Natural killer cell (primary cell): ENCODE results near the gene IPO9. TPM values are rescaled to one million over a fixed set of nuclear protein-coding genes. Genes with fewer than 3 reads are reported as not detected.

ENCODE experiments used
- ATAC-seq, 3 donors: fragments of 150-1000 bp in 2 of 3; fragments of 200-7000 bp in 1 of 3; cut with Tn5 transposase; 1 replicate in 1 of 3; 2 replicates in 2 of 3; pipeline ENCODE4 v1.10.0; 2021; ENCODE audit warnings: mild to moderate bottlenecking in 2 of 3, moderate library complexity in 2 of 3
- DNase-seq, 2 donors: peaks; one replicate each; pipeline versions ENCODE4 v3.0.0 to v3.0.0-alpha.2; 2013 to 2021; ENCODE audit warnings: mixed read lengths in 1 of 2
- H3K27ac ChIP-seq: one replicate; pipeline ENCODE4 v1.5.1; 2013; ENCODE audit warnings: mild to moderate bottlenecking, low read length
- H3K27me3 ChIP-seq: one replicate; pipeline ENCODE4 v1.6.1; 2013; ENCODE audit warnings: low read length; ENCODE audit not compliant: control insufficient read depth, insufficient read depth
- H3K36me3 ChIP-seq: one replicate; pipeline ENCODE4 v1.6.1; 2013; ENCODE audit warnings: low read length; ENCODE audit not compliant: control insufficient read depth, insufficient read depth
- H3K4me1 ChIP-seq: one replicate; pipeline ENCODE4 v1.6.1; 2013; ENCODE audit warnings: low read length; ENCODE audit not compliant: control insufficient read depth, insufficient read depth
- H3K4me3 ChIP-seq: one replicate; pipeline ENCODE4 v1.5.1; 2013; ENCODE audit warnings: low read length
- H3K9me3 ChIP-seq: one replicate; pipeline ENCODE4 v1.6.1; 2013; ENCODE audit warnings: low read length; ENCODE audit not compliant: control insufficient read depth, insufficient read depth
- H3K27ac Mint-ChIP-seq, 2 donors: one replicate each; pipeline ENCODE4 v1.8.0; 2022; ENCODE audit warnings: mild to moderate bottlenecking in 2 of 2, mixed read lengths in 2 of 2, moderate library complexity in 1 of 2
- H3K27me3 Mint-ChIP-seq, 2 donors: one replicate each; pipeline ENCODE4 v1.8.0; 2022; ENCODE audit warnings: low read depth in 2 of 2, mixed read lengths in 2 of 2
- H3K36me3 Mint-ChIP-seq: one replicate; pipeline ENCODE4 v1.8.0; 2022; ENCODE audit warnings: mixed read lengths
- H3K4me1 Mint-ChIP-seq, 2 donors: one replicate each; pipeline ENCODE4 v1.8.0; 2022; ENCODE audit warnings: mixed read lengths in 2 of 2
- H3K4me3 Mint-ChIP-seq: one replicate; pipeline ENCODE4 v1.8.0; 2022; ENCODE audit warnings: mild to moderate bottlenecking, moderate library complexity, mixed read lengths
- H3K9me3 Mint-ChIP-seq, 2 donors: one replicate each; pipeline ENCODE4 v1.8.0; 2022; ENCODE audit warnings: mixed read lengths in 2 of 2
- CTCF ChIP-seq: fragments of 200-600 bp; IDR thresholded peaks from one replicate; pipeline ENCODE4 v1.8.0; 2022; ENCODE audit warnings: antibody characterized with exemption
- WGBS: methylation state at CpG from one replicate; pipeline ENCODE4 v1.1.7; 2013; ENCODE audit warnings: missing lambda C conversion rate; ENCODE audit not compliant: insufficient coverage; 5-methylcytosine and 5-hydroxymethylcytosine counted together
- intact Hi-C: fragments of 100-400 bp; cut with micrococcal nuclease; formaldehyde crosslinking; loops from one replicate; pipeline ENCODE4 v1.14.2; 2022
- total RNA-seq, 4 donors: library from RNA; stranded (reverse); fragments of 120-200 nt in 1 of 4; gene quantifications; one replicate each; pipeline versions ENCODE4 v1.2.3 to v1.2.4, GENCODE V29; 2013 to 2022

The IPO9 gene
- total RNA-seq, 3 donors from 2014 or later (not counting 1 experiment from before 2014, with no cell fraction given): 27.0 to 35.5 (median 34.6) TPM

GRCh38 chr1:201930137-201930536 lies 101.2 kb downstream of the IPO9 start:
- H3K27me3 Mint-ChIP-seq: peaks cover 10% of the 10 kb centered on the region in 2 donors
- intact Hi-C loops: no loop called here
- no peaks in the 10 kb centered on the region for H3K9me3 Mint-ChIP-seq

GRCh38 chr1:201930803-201931202 lies 101.8 kb downstream of the IPO9 start:
- intact Hi-C loops: no loop called here
- Mint-ChIP-seq H3K4me1 (no peaks in the 10 kb centered on the region), H3K27me3 (peaks cover 10 to 11% of the 10 kb centered on the region in 2 donors), H3K9me3 (no peaks in the 10 kb centered on the region), H3K27ac (no peak overlapping the region), H3K36me3 (no peaks in the 10 kb centered on the region), H3K4me3 (no peak overlapping the region)
- DNase-seq: no peak
- Histone ChIP-seq H3K4me3 (no peak overlapping the region), H3K36me3 (no peaks in the 10 kb centered on the region), H3K27ac (no peak overlapping the region), H3K9me3 (no peaks in the 10 kb centered on the region), H3K4me1 (no peaks in the 10 kb centered on the region), H3K27me3 (peaks cover 4% of the 10 kb centered on the region)
- no peak for ATAC-seq
- no peak for TF ChIP-seq CTCF
- 78% methylated on average over 5 of the region's 5 CpGs for WGBS

More at GRCh38 chr1:201930137-201930536, 101.2 kb downstream of the IPO9 start:
- H3K9me3 ChIP-seq: no peaks in the 10 kb centered on the region
- H3K4me3 ChIP-seq: no peak overlapping the region
- H3K4me3 Mint-ChIP-seq: no peak overlapping the region
- 74% methylated on average over 4 of the region's 4 CpGs for WGBS
- no peaks in the 10 kb centered on the region for H3K4me1 Mint-ChIP-seq
- no peak overlapping the region for H3K27ac ChIP-seq
- TF ChIP-seq CTCF: no peak
- H3K27me3 ChIP-seq: peaks cover 4% of the 10 kb centered on the region
- ATAC-seq: no peak
- H3K36me3 Mint-ChIP-seq: no peaks in the 10 kb centered on the region
- H3K4me1 ChIP-seq: no peaks in the 10 kb centered on the region
- no peak for DNase-seq
- no peaks in the 10 kb centered on the region for H3K36me3 ChIP-seq
- no peak overlapping the region for H3K27ac Mint-ChIP-seq

Other genes with a start within 250 kb of the IPO9 start
- gene SHISA4, start 59.7 kb downstream of the IPO9 start, total RNA-seq: 1 to 10 TPM in 1 of 3 donors, under 1 TPM in 1, not detected in 1; 0.54 to 2.0 TPM
- not detected for gene LMOD1, start 117.4 kb downstream of the IPO9 start, total RNA-seq
- 10 to 100 TPM; 48.7 to 53.9 (median 51.8) TPM for gene TIMM17A, start 126.3 kb downstream of the IPO9 start, total RNA-seq
- gene RNPEP, start 153.5 kb downstream of the IPO9 start, total RNA-seq: 10 to 100 TPM; 46.1 to 50.2 (median 47.9) TPM
- 1 to 10 TPM; 1.0 to 3.0 (median 2.0) TPM for gene ELF3, start 181.4 kb downstream of the IPO9 start, total RNA-seq